ENCODE measurements around the gene NEK10.
A peak's percentile ranks its signal among the peaks of the same experiment; 100 is the strongest.

The NEK10 gene

GRCh38 chr3:27220166-27220565 lies 149.0 kb downstream of the NEK10 start:
- DNase-seq: no peak

- DNase-seq: no peak
Observed at GRCh38 chr3:27219127-27219845, 149.9 kb downstream of the NEK10 start.

- no peak for DNase-seq
Observed at GRCh38 chr3:27216955-27217552, 152.1 kb downstream of the NEK10 start.

GRCh38 chr3:27216295-27216855 lies 152.8 kb downstream of the NEK10 start:
- DNase-seq: no peak

- DNase-seq: no peak
Observed at GRCh38 chr3:27213450-27213849, 155.7 kb downstream of the NEK10 start.

- no peak for DNase-seq
Observed at GRCh38 chr3:27209617-27210264, 159.4 kb downstream of the NEK10 start.

GRCh38 chr3:27208961-27209616 lies 160.1 kb downstream of the NEK10 start:
- no peak for DNase-seq

GRCh38 chr3:27202959-27203358 lies 166.2 kb downstream of the NEK10 start:
- no peak for DNase-seq

- no peak for DNase-seq
Observed at GRCh38 chr3:27201492-27201891, 167.7 kb downstream of the NEK10 start.

GRCh38 chr3:27200721-27201489 lies 168.3 kb downstream of the NEK10 start:
- no peak for DNase-seq

GRCh38 chr3:27194861-27195483 lies 174.2 kb downstream of the NEK10 start:
- DNase-seq: no peak

GRCh38 chr3:27193056-27193455 lies 176.1 kb downstream of the NEK10 start:
- no peak for DNase-seq

GRCh38 chr3:27186013-27186412 lies 183.2 kb downstream of the NEK10 start:
- no peak for DNase-seq

- DNase-seq: no peak
Observed at GRCh38 chr3:27185231-27185989, 183.8 kb downstream of the NEK10 start.

GRCh38 chr3:27184261-27184660 lies 184.9 kb downstream of the NEK10 start:
- no peak for DNase-seq

GRCh38 chr3:27176256-27176655 lies 192.9 kb downstream of the NEK10 start:
- no peak for DNase-seq

GRCh38 chr3:27174530-27174929 lies 194.7 kb downstream of the NEK10 start:
- DNase-seq: no peak

GRCh38 chr3:27171113-27171512 lies 198.1 kb downstream of the NEK10 start:
- DNase-seq: peak; percentile 58

GRCh38 chr3:27166888-27167287 lies 202.3 kb downstream of the NEK10 start:
- DNase-seq: no peak

GRCh38 chr3:27165321-27165721 lies 203.9 kb downstream of the NEK10 start:
- no peak for DNase-seq

- no peak for DNase-seq
Observed at GRCh38 chr3:27160779-27161287, 208.3 kb downstream of the NEK10 start.
